ENCODE measurements around the gene GPR61.

GPR61 gene

GRCh38 chr1:109509176-109510134 is 30.2 kb upstream of the GPR61 start, which contains the start of gene AMIGO1:
Gene AMIGO1, minus strand, starts transcription at chr1:109509727. Its CDS starts 815 bp downstream, at chr1:109508912.
- no peak for TF ChIP-seq GABPA (IDR thresholded peaks at IDR 0.05; ENCODE audit: low read depth)
- TF ChIP-seq SPI1 (IDR thresholded peaks at IDR 0.05; ENCODE audit: borderline replicate concordance, low read depth), result no peak
- Histone ChIP-seq H3K27me3 (ENCODE audit: insufficient read depth, poor library complexity, severe bottlenecking) (no peaks in the 10 kb centered on the region), H3K4me3 (replicated peaks; ENCODE audit: insufficient read depth, low read length) (peak within 1 kb of the TSS; percentile 53), H3K27ac (replicated peaks) (no peak within 1 kb of the TSS)
- peak in 1 of 2 experiments; percentile 49 for DNase-seq (ENCODE audit: low read depth in 1 of 2, low spot score in 1 of 2)

- no peak for DNase-seq (ENCODE audit: low read depth in 1 of 2, low spot score in 1 of 2)
- no peak for TF ChIP-seq GABPA (IDR thresholded peaks at IDR 0.05; ENCODE audit: low read depth)
- TF ChIP-seq POLR2AphosphoS5 (IDR thresholded peaks at IDR 0.05; ENCODE audit: low read depth), result no peak
- TF ChIP-seq CTCF (IDR thresholded peaks at IDR 0.05; ENCODE audit: insufficient read depth, low read length), result no peak
- TF ChIP-seq SPI1 (IDR thresholded peaks at IDR 0.05; ENCODE audit: borderline replicate concordance, low read depth), result no peak
- TF ChIP-seq REST (IDR thresholded peaks at IDR 0.05; ENCODE audit: insufficient replicate concordance, low read depth), result no peak
- no peak overlapping the region for H3K4me3 ChIP-seq (replicated peaks; ENCODE audit: insufficient read depth, low read length)
- no peaks in the 10 kb centered on the region for H3K27me3 ChIP-seq (ENCODE audit: insufficient read depth, poor library complexity, severe bottlenecking)
- H3K27ac ChIP-seq (replicated peaks), result no peak overlapping the region
These were observed 26.5 kb upstream of the GPR61 start for GRCh38 chr1:109513110-109513710.

- no peak for DNase-seq (ENCODE audit: low read depth in 1 of 2, low spot score in 1 of 2)
- H3K4me3 ChIP-seq (replicated peaks; ENCODE audit: insufficient read depth, low read length), result no peak overlapping the region
- no peak for TF ChIP-seq POLR2AphosphoS5 (IDR thresholded peaks at IDR 0.05; ENCODE audit: low read depth)
- TF ChIP-seq SPI1 (IDR thresholded peaks at IDR 0.05; ENCODE audit: borderline replicate concordance, low read depth), result no peak
- TF ChIP-seq REST (IDR thresholded peaks at IDR 0.05; ENCODE audit: insufficient replicate concordance, low read depth), result no peak
- no peak for TF ChIP-seq CTCF (IDR thresholded peaks at IDR 0.05; ENCODE audit: insufficient read depth, low read length)
- no peak for TF ChIP-seq GABPA (IDR thresholded peaks at IDR 0.05; ENCODE audit: low read depth)
- no peaks in the 10 kb centered on the region for H3K27me3 ChIP-seq (ENCODE audit: insufficient read depth, poor library complexity, severe bottlenecking)
- H3K27ac ChIP-seq (replicated peaks), result no peak overlapping the region
These were observed 24.8 kb upstream of the GPR61 start for GRCh38 chr1:109514846-109515245.

GRCh38 chr1:109516872-109517271 is 22.8 kb upstream of the GPR61 start:
- DNase-seq (ENCODE audit: low read depth in 1 of 2, low spot score in 1 of 2), result no peak
- H3K27ac ChIP-seq (replicated peaks), result no peak overlapping the region
- no peak overlapping the region for H3K4me3 ChIP-seq (replicated peaks; ENCODE audit: insufficient read depth, low read length)
- TF ChIP-seq CTCF (IDR thresholded peaks at IDR 0.05; ENCODE audit: insufficient read depth, low read length) (no peak), SPI1 (IDR thresholded peaks at IDR 0.05; ENCODE audit: borderline replicate concordance, low read depth) (no peak; the same call in 1 of the 2 replicates), REST (IDR thresholded peaks at IDR 0.05; ENCODE audit: insufficient replicate concordance, low read depth) (no peak)
- no peaks in the 10 kb centered on the region for H3K27me3 ChIP-seq (ENCODE audit: insufficient read depth, poor library complexity, severe bottlenecking)

Data from HL-60 (cell line).